ENCODE results near the gene RAPGEF1. TPM values are rescaled to one million over a fixed set of nuclear protein-coding genes. Genes with fewer than 3 reads are reported as not detected.

Gene RAPGEF1
- total and polyA plus RNA-seq, 9 of the 15 experiments (the other 6 are each of a cell fraction or from before 2014, with no cell fraction given), result 0.06 to 44.1 (median 19.9) TPM

DNA sequence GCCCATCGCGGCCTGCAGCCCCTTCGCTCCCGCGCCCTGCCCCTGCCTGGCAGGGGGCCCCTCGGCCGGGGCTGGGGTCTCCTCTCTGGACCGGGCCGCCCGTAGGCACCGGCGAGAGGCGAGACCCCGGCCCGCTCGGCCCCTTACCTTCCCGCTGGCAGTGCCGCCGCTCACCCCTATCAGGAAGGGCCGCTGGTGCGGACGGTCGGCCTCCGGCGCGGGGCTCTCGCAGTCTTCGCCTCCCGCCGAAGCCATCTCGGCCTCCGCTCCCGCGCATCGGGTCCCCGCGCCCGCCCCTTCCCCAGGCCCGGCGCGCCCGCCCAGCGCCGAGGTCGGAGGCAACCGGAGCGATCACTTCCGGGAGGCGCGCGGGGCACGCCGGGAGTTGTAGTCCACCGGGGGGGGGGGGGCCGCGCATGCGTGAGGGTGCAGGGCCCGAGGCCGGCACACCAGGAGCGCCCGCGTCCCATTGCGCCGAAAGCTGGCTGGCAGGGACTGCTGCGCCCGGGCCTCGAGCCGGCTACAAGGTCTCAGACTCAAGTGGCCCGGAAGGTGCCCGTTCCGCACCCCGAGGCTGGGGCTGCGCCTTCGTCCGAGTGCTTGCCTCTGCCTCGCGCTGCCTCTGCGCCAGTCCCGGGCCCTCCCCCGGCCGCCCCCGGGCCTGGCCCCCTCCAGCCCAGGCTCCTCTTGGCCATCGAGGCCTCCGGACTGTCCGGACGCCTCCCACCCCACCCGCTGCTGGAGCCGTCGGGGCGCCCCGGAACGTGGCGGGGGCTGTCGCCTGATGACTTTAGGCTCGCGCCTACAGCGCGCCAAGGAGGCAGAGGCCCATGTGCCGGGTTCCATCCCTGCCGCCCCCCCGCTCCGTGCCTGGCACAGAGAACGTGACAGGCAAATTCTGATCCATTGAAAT lies 208.7 kb downstream of the RAPGEF1 start, which contains the start of gene UCK1 (continued):
- TF ChIP-seq RBBP5 (IDR thresholded peaks at IDR 0.05; ENCODE audit: borderline replicate concordance, insufficient read depth, low read length, poor library complexity, severe bottlenecking) (peak; percentile 63), ZNF143 (CRISPR knock-in tag; IDR thresholded peaks at IDR 0.05) (peak; percentile 91), FOXK2 (conservative IDR thresholded peaks at IDR 0.05 in 1 of 2, IDR thresholded peaks at IDR 0.05 in 1 of 2; ENCODE audit: low read depth in 2 of 2) (no peak), FOXA1 (IDR thresholded peaks at IDR 0.05; ENCODE audit: borderline replicate concordance) (no peak), NFIC (IDR thresholded peaks at IDR 0.05) (no peak), NR1H2 (CRISPR knock-in tag; IDR thresholded peaks at IDR 0.05) (no peak), STAT5B (CRISPR knock-in tag; IDR thresholded peaks at IDR 0.05) (no peak), ZFP30 (CRISPR knock-in tag; IDR thresholded peaks at IDR 0.05; ENCODE audit: borderline replicate concordance) (no peak), TEAD2 (tag; IDR thresholded peaks at IDR 0.05) (no peak), SRSF1 (IDR thresholded peaks at IDR 0.05; ENCODE audit: low read depth, low read length) (no peak), MBD2 (IDR thresholded peaks at IDR 0.05; ENCODE audit: borderline replicate concordance, low read depth) (no peak), IRF2 (CRISPR knock-in tag; IDR thresholded peaks at IDR 0.05) (no peak)
- TF ChIP-seq, protein P1, sequence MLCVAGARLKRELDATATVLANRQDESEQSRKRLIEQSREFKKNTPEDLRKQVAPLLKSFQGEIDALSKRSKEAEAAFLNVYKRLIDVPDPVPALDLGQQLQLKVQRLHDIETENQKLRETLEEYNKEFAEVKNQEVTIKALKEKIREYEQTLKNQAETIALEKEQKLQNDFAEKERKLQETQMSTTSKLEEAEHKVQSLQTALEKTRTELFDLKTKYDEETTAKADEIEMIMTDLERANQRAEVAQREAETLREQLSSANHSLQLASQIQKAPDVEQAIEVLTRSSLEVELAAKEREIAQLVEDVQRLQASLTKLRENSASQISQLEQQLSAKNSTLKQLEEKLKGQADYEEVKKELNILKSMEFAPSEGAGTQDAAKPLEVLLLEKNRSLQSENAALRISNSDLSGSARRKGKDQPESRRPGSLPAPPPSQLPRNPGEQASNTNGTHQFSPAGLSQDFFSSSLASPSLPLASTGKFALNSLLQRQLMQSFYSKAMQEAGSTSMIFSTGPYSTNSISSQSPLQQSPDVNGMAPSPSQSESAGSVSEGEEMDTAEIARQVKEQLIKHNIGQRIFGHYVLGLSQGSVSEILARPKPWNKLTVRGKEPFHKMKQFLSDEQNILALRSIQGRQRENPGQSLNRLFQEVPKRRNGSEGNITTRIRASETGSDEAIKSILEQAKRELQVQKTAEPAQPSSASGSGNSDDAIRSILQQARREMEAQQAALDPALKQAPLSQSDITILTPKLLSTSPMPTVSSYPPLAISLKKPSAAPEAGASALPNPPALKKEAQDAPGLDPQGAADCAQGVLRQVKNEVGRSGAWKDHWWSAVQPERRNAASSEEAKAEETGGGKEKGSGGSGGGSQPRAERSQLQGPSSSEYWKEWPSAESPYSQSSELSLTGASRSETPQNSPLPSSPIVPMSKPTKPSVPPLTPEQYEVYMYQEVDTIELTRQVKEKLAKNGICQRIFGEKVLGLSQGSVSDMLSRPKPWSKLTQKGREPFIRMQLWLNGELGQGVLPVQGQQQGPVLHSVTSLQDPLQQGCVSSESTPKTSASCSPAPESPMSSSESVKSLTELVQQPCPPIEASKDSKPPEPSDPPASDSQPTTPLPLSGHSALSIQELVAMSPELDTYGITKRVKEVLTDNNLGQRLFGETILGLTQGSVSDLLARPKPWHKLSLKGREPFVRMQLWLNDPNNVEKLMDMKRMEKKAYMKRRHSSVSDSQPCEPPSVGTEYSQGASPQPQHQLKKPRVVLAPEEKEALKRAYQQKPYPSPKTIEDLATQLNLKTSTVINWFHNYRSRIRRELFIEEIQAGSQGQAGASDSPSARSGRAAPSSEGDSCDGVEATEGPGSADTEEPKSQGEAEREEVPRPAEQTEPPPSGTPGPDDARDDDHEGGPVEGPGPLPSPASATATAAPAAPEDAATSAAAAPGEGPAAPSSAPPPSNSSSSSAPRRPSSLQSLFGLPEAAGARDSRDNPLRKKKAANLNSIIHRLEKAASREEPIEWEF (CRISPR knock-in tag; IDR thresholded peaks at IDR 0.05), result no peak
- TF ChIP-seq, protein P2, sequence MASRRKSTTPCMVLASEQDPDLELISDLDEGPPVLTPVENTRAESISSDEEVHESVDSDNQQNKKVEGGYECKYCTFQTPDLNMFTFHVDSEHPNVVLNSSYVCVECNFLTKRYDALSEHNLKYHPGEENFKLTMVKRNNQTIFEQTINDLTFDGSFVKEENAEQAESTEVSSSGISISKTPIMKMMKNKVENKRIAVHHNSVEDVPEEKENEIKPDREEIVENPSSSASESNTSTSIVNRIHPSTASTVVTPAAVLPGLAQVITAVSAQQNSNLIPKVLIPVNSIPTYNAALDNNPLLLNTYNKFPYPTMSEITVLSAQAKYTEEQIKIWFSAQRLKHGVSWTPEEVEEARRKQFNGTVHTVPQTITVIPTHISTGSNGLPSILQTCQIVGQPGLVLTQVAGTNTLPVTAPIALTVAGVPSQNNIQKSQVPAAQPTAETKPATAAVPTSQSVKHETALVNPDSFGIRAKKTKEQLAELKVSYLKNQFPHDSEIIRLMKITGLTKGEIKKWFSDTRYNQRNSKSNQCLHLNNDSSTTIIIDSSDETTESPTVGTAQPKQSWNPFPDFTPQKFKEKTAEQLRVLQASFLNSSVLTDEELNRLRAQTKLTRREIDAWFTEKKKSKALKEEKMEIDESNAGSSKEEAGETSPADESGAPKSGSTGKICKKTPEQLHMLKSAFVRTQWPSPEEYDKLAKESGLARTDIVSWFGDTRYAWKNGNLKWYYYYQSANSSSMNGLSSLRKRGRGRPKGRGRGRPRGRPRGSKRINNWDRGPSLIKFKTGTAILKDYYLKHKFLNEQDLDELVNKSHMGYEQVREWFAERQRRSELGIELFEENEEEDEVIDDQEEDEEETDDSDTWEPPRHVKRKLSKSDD (conservative IDR thresholded peaks at IDR 0.05; ENCODE audit: low read length), result no peak
- TF ChIP-seq, protein P3, sequence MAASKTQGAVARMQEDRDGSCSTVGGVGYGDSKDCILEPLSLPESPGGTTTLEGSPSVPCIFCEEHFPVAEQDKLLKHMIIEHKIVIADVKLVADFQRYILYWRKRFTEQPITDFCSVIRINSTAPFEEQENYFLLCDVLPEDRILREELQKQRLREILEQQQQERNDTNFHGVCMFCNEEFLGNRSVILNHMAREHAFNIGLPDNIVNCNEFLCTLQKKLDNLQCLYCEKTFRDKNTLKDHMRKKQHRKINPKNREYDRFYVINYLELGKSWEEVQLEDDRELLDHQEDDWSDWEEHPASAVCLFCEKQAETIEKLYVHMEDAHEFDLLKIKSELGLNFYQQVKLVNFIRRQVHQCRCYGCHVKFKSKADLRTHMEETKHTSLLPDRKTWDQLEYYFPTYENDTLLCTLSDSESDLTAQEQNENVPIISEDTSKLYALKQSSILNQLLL (CRISPR knock-in tag; IDR thresholded peaks at IDR 0.05; ENCODE audit: borderline replicate concordance), result no peak
- TF ChIP-seq, protein P4, sequence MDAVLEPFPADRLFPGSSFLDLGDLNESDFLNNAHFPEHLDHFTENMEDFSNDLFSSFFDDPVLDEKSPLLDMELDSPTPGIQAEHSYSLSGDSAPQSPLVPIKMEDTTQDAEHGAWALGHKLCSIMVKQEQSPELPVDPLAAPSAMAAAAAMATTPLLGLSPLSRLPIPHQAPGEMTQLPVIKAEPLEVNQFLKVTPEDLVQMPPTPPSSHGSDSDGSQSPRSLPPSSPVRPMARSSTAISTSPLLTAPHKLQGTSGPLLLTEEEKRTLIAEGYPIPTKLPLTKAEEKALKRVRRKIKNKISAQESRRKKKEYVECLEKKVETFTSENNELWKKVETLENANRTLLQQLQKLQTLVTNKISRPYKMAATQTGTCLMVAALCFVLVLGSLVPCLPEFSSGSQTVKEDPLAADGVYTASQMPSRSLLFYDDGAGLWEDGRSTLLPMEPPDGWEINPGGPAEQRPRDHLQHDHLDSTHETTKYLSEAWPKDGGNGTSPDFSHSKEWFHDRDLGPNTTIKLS (IDR thresholded peaks at IDR 0.05; ENCODE audit: borderline replicate concordance, low read depth), result peak; percentile 73; the same call in 1 of the 2 replicates
